HepG2 (cell line): ENCODE results near the gene MYH15. TPM values are rescaled to one million over a fixed set of nuclear protein-coding genes. Genes with fewer than 3 reads are reported as not detected.

Experiments
- ATAC-seq: fragments of 200-7000 bp; cut with Tn5 transposase; 3 replicates; pipeline ENCODE4 v1.9.1; 2020; ENCODE audit warnings: mild to moderate bottlenecking, moderate library complexity
- BruUV-seq: library from RNA; stranded (reverse); fragments of 400-500 nt; replicated peaks from 2 replicates; lab custom pipeline; 2021; lab: Mats Ljungman, UMichigan
- CTCF ChIA-PET: fragments of 300-600 bp; formaldehyde crosslinking; extraction: SDS; loops from one replicate; lab custom pipeline; 2021; ENCODE audit warnings: low total read pairs, inconsistent platforms, low intra/inter-chr PET ratio; lab: Yijun Ruan, JAX
- POLR2A ChIA-PET: fragments of 350-600 bp; sonication (Branson Sonifier 250); formaldehyde crosslinking; loops from one replicate; lab custom pipeline; 2020; ENCODE audit warnings: antibody characterized with exemption, inconsistent platforms; lab: Yijun Ruan, JAX
- DNase-seq: peaks from one replicate; pipeline ENCODE4 v3.0.0-alpha.2; 2015; ENCODE audit warnings: low spot score
- FAIRE-seq: peaks from 3 replicates; lab custom pipeline; 2011; peaks lifted over from hg19 to GRCh38; lab: Jason Lieb, UNC
- H2AFZ ChIP-seq: one replicate; pipeline ENCODE4 v1.6.1; 2011; ENCODE audit warnings: low read length, inconsistent platforms
- H3K27ac ChIP-seq: fragments of 300-600 bp; 3 replicates; pipeline ENCODE4 v1.8.0; 2011; ENCODE audit warnings: mixed run types, mild to moderate bottlenecking, mixed read lengths, low read length, inconsistent platforms; ENCODE audit not compliant: insufficient read depth; ENCODE audit errors: extremely low read length
- H3K27me3 ChIP-seq, 2 experiments: fragments of 200-600 bp in 1 of 2; 2 replicates in 1 of 2; 3 replicates in 1 of 2; pipeline versions ENCODE4 v1.6.0 to v1.8.0; 2011; ENCODE audit warnings: low read length in 2 of 2, mild to moderate bottlenecking in 2 of 2, moderate library complexity in 2 of 2, inconsistent platforms in 1 of 2; ENCODE audit not compliant: insufficient read depth in 2 of 2, control insufficient read depth in 1 of 2
- H3K36me3 ChIP-seq, 2 experiments: fragments of 200-600 bp in 1 of 2; replicated peaks in 1 of 2; 2 replicates in 1 of 2; 3 replicates in 1 of 2; pipeline versions ENCODE4 v1.5.1 to v1.8.0; 2011; ENCODE audit warnings: low read length in 2 of 2, inconsistent platforms in 1 of 2; ENCODE audit not compliant: insufficient read depth in 2 of 2, control insufficient read depth in 1 of 2
- H3K4me1 ChIP-seq: 2 replicates; pipeline ENCODE4 v1.5.1; 2012; ENCODE audit warnings: low read length, inconsistent platforms; ENCODE audit not compliant: insufficient read depth
- H3K4me2 ChIP-seq: 2 replicates; pipeline ENCODE4 v1.6.0; 2011; ENCODE audit warnings: low read depth, low read length, inconsistent platforms
- H3K4me3 ChIP-seq, 3 experiments: fragments of 200-600 bp in 1 of 3; sonication (generic), shearing (Covaris generic) in 1 of 3; replicated peaks in 1 of 3; 2 replicates each; pipeline ENCODE4 v1.5.1; 2011 to 2016; ENCODE audit warnings: low read length in 3 of 3, inconsistent platforms in 2 of 3, low read depth in 2 of 3, mild to moderate bottlenecking in 2 of 3, control low read depth in 1 of 3, mixed read lengths in 1 of 3; ENCODE audit not compliant: insufficient read depth in 1 of 3
- H3K79me2 ChIP-seq: one replicate; pipeline ENCODE4 v1.6.1; 2011; ENCODE audit warnings: low read length, inconsistent platforms; ENCODE audit not compliant: insufficient read depth
- H3K9ac ChIP-seq: 2 replicates; pipeline ENCODE4 v1.6.0; 2011; ENCODE audit warnings: mild to moderate bottlenecking, low read depth, low read length, inconsistent platforms; ENCODE audit not compliant: insufficient read depth
- H3K9me3 ChIP-seq: 2 replicates; pipeline ENCODE4 v1.5.1; 2012; ENCODE audit warnings: mild to moderate bottlenecking, low read length
- H4K20me1 ChIP-seq: 2 replicates; pipeline ENCODE4 v1.6.0; 2011; ENCODE audit warnings: inconsistent platforms, mild to moderate bottlenecking, low read length, moderate library complexity; ENCODE audit not compliant: insufficient read depth
- ATF5 ChIP-seq: sonication (generic); formaldehyde crosslinking; IDR thresholded peaks from 2 replicates; pipeline ENCODE4 v1.4.0; 2020; ENCODE audit warnings: mild to moderate bottlenecking, low read depth, missing genetic modification reagents
- GFI1 ChIP-seq: sonication (generic); formaldehyde crosslinking; IDR thresholded peaks from 2 replicates; pipeline ENCODE4 v1.5.0; 2020; ENCODE audit warnings: missing genetic modification reagents, mild to moderate bottlenecking, borderline replicate concordance
- HHEX ChIP-seq: IDR thresholded peaks from 2 replicates; pipeline ENCODE4 v1.6.1; 2016; ENCODE audit warnings: control low read depth
- HIVEP1 ChIP-seq: sonication (generic); formaldehyde crosslinking; IDR thresholded peaks from 2 replicates; pipeline ENCODE4 v1.4.0; 2020; ENCODE audit warnings: mild to moderate bottlenecking, missing genetic modification reagents
- HMG20B ChIP-seq: conservative IDR thresholded peaks from 2 replicates; pipeline ENCODE4 v1.6.1; 2016; ENCODE audit warnings: missing genetic modification reagents, missing compliant biosample characterization
- MAZ ChIP-seq, 2 experiments: sonication (generic) in 1 of 2; formaldehyde crosslinking in 1 of 2; IDR thresholded peaks; 2 replicates each; pipeline versions ENCODE4 v1.5.0 to v1.6.1; 2012 to 2020; ENCODE audit warnings: low read depth in 2 of 2, mild to moderate bottlenecking in 2 of 2, borderline replicate concordance in 1 of 2, improper control_type of control experiment in 1 of 2, low read length in 1 of 2, missing genetic modification reagents in 1 of 2, moderate library complexity in 1 of 2
- MTA1 ChIP-seq: sonication (generic); formaldehyde crosslinking; IDR thresholded peaks from 2 replicates; pipeline ENCODE4 v1.4.0; 2020; ENCODE audit warnings: missing genetic modification reagents, mild to moderate bottlenecking, borderline replicate concordance
- PPARG ChIP-seq: conservative IDR thresholded peaks from 2 replicates; pipeline ENCODE4 v1.6.1; 2016; ENCODE audit warnings: missing biosample characterization, missing genetic modification reagents
- USF2 ChIP-seq, 2 experiments: sonication (generic) in 1 of 2; formaldehyde crosslinking in 1 of 2; IDR thresholded peaks; 2 replicates each; pipeline versions ENCODE4 v1.5.1 to v1.6.1; 2011 to 2020; ENCODE audit warnings: borderline replicate concordance in 1 of 2, low read depth in 1 of 2, low read length in 1 of 2, mild to moderate bottlenecking in 1 of 2, missing genetic modification reagents in 1 of 2, moderate library complexity in 1 of 2
- ZFP36L1 ChIP-seq: sonication (generic); formaldehyde crosslinking; IDR thresholded peaks from 2 replicates; pipeline ENCODE4 v1.8.0; 2022; ENCODE audit warnings: mild to moderate bottlenecking, missing genetic modification reagents, moderate library complexity
- ZNF3 ChIP-seq: IDR thresholded peaks from 2 replicates; pipeline ENCODE4 v1.7.0; 2017; ENCODE audit warnings: inconsistent platforms
- ZNF414 ChIP-seq: sonication (generic); formaldehyde crosslinking; IDR thresholded peaks from 2 replicates; pipeline ENCODE4 v1.5.0; 2020; ENCODE audit warnings: missing genetic modification reagents
- ZNF530 ChIP-seq: sonication (generic); formaldehyde crosslinking; IDR thresholded peaks from 2 replicates; pipeline ENCODE4 v1.5.0; 2020; ENCODE audit warnings: low read depth, mild to moderate bottlenecking, missing genetic modification reagents
- ZNF605 ChIP-seq: sonication (generic); formaldehyde crosslinking; IDR thresholded peaks from 2 replicates; pipeline ENCODE4 v1.8.0; 2022; ENCODE audit warnings: mild to moderate bottlenecking, missing genetic modification reagents
- WGBS: methylation state at CpG from one replicate; pipeline ENCODE4 v1.1.6; 2017; ENCODE audit warnings: low lambda C conversion rate; 5-methylcytosine and 5-hydroxymethylcytosine counted together
- in situ Hi-C: cut with HindIII; loops from 2 replicates; pipeline ENCODE4 v1.10.0; 2017; ENCODE audit warnings: low pct_unique_long_range_greater_than_20kb; ENCODE audit not compliant: extremely low pct_ligation_motif_present
- intact Hi-C: fragments of 100-400 bp; cut with micrococcal nuclease; formaldehyde crosslinking; loops from one replicate; pipeline ENCODE4 v1.10.0; 2022; ENCODE audit not compliant: unreplicated experiment
- polyA plus RNA-seq, 8 experiments: library from polyadenylated mRNA; depleted of rRNA in 3 of 8; stranded (reverse) in 7 of 8; unstranded in 1 of 8; fragments of >200 nt; fragmentation: Illumina TruSeq in 4 of 8; extraction: Trizol in 4 of 8; gene quantifications; 2 replicates each; pipeline versions ENCODE4 v1.2.1 to v1.2.3, GENCODE V29; 2011 to 2016; ENCODE audit warnings: low read depth in 4 of 8, missing spikeins in 1 of 8, mixed read lengths in 1 of 8; ENCODE audit not compliant: insufficient read depth in 1 of 8
- total RNA-seq, 5 experiments: library from RNA; depleted of rRNA; stranded (reverse); fragments of >200 nt; fragmentation: Illumina TruSeq; extraction: Trizol; gene quantifications; 2 replicates each; pipeline ENCODE4 v1.2.3, GENCODE V29; 2016; ENCODE audit warnings: low read depth in 1 of 5

The MYH15 gene
- total and polyA plus RNA-seq, 2 of the 13 experiments (the other 11 are each of a cell fraction or from before 2014, with no cell fraction given) = 0.03 to 0.09 TPM

- no TSS peak for BruUV-seq
- no peak overlapping the region for H2AFZ ChIP-seq
- H3K27ac ChIP-seq = no peak overlapping the region
- DNase-seq (no peak), ATAC-seq (no peak), FAIRE-seq (no peak)
- no peaks in the 10 kb centered on the region for H3K36me3 ChIP-seq
- 0% methylated on average over 2 of the region's 2 CpGs for WGBS
- no peak overlapping the region for H3K4me3 ChIP-seq
- no peaks in the 10 kb centered on the region for H3K9me3 ChIP-seq
- no peaks in the 10 kb centered on the region for H3K4me1 ChIP-seq
- H3K27me3 ChIP-seq = peaks cover 0 to 2% of the 10 kb centered on the region in 2 experiments; a peak in 1 of 5 replicates
- POLR2A ChIA-PET = no interaction called here
- TF ChIP-seq GFI1 (CRISPR knock-in tag) (no peak), ZFP36L1 (CRISPR knock-in tag) (no peak), HIVEP1 (CRISPR knock-in tag) (no peak), HHEX (CRISPR knock-in tag) (no peak), MTA1 (CRISPR knock-in tag) (no peak), HMG20B (no peak)
- TF ChIP-seq, all 625 proteins: peak for 0
- CTCF ChIA-PET = no interaction called here
- no peak overlapping the region for H3K4me2 ChIP-seq
- intact Hi-C loops (no loop called here), in situ Hi-C loops (no loop called here)
- H4K20me1 ChIP-seq = no peaks in the 10 kb centered on the region
- no peaks in the 10 kb centered on the region for H3K79me2 ChIP-seq
- no peak overlapping the region for H3K9ac ChIP-seq
These were observed 116.4 kb downstream of the MYH15 start for GRCh38 chr3:108394016-108394415.

DNA sequence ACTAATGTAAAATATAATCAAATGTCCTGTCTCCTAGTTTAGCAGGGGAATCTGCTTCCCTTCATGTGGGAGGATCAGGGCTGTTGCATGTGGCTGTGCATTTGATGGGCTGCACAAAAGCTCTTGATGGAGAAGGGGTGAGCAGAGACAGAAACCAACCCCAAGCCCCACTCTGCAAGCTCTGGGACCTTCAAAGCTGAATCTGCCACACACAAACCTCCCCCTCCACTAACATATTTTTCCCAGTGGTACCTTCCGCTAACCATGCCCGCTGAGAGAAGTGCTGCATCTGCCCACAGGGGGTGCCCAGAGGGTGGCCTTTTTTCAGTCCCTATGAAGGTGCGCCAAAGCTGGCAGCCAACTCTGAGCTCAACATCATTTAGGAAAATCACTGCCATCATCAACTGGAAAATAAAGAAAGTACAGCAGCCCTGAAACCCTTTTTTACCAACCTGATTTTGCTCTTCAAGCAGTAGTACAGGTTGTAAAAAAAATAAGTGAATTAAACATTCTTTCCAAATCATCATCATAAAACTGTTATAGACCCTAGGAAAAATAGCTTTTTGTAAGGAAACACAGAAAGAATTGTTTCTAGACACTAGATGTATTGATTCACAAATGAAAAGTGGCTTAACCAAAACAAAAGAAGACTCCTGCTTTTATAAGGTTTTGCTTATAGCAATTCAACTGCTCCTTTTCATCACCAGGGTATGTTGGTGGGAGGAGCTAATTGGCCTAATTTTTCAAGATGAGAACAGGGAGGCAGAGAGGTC, 117.1 kb downstream of the MYH15 start:
- H4K20me1 ChIP-seq = no peaks in the 10 kb centered on the region
- CTCF ChIA-PET = no interaction called here
- H3K4me1 ChIP-seq = no peaks in the 10 kb centered on the region
- no peaks in the 10 kb centered on the region for H3K9me3 ChIP-seq
- no peak overlapping the region for H3K4me2 ChIP-seq
- intact Hi-C loops (no loop called here), in situ Hi-C loops (no loop called here)
- no peaks in the 10 kb centered on the region for H3K36me3 ChIP-seq
- FAIRE-seq (no peak), ATAC-seq (no peak), DNase-seq (no peak)
- WGBS = 28% methylated on average over 3 of the region's 3 CpGs
- H3K27me3 ChIP-seq = peaks cover 0 to 2% of the 10 kb centered on the region in 2 experiments; a peak in 1 of 5 replicates
- BruUV-seq = no TSS peak
- no peak overlapping the region for H3K9ac ChIP-seq
- H2AFZ ChIP-seq = no peak overlapping the region
- H3K79me2 ChIP-seq = no peaks in the 10 kb centered on the region
- POLR2A ChIA-PET = no interaction called here
- H3K4me3 ChIP-seq = no peak overlapping the region
- H3K27ac ChIP-seq = no peak overlapping the region
- TF ChIP-seq ZNF605 (CRISPR knock-in tag) (no peak), MAZ (IDR thresholded peaks at IDR 0.05; ENCODE audit: borderline replicate concordance, low read depth, low read length) (no peak), MAZ (CRISPR knock-in tag; IDR thresholded peaks at IDR 0.05; ENCODE audit: low read depth) (no peak), ATF5 (CRISPR knock-in tag) (no peak), ZNF3 (CRISPR knock-in tag) (no peak), PPARG (CRISPR knock-in tag) (no peak), ZNF414 (CRISPR knock-in tag) (no peak), USF2 (IDR thresholded peaks at IDR 0.05; ENCODE audit: low read depth, low read length) (no peak), USF2 (CRISPR knock-in tag; IDR thresholded peaks at IDR 0.05; ENCODE audit: borderline replicate concordance) (no peak), ZNF530 (CRISPR knock-in tag) (no peak)
